GM20000 (cell line): Measurements from ENCODE around the gene RPL19.

Source experiments
- DNase-seq: peaks from one replicate; pipeline ENCODE4 v3.0.0; 2012; ENCODE audit warnings: low spot score
- TF ChIP-seq, protein P1 (sequence below): IDR thresholded peaks from 2 replicates; pipeline ENCODE4 v1.5.1; 2012; ENCODE audit warnings: mild to moderate bottlenecking, control low read depth; ENCODE audit errors: extremely low read depth, missing control alignments

The RPL19 gene

DNA sequence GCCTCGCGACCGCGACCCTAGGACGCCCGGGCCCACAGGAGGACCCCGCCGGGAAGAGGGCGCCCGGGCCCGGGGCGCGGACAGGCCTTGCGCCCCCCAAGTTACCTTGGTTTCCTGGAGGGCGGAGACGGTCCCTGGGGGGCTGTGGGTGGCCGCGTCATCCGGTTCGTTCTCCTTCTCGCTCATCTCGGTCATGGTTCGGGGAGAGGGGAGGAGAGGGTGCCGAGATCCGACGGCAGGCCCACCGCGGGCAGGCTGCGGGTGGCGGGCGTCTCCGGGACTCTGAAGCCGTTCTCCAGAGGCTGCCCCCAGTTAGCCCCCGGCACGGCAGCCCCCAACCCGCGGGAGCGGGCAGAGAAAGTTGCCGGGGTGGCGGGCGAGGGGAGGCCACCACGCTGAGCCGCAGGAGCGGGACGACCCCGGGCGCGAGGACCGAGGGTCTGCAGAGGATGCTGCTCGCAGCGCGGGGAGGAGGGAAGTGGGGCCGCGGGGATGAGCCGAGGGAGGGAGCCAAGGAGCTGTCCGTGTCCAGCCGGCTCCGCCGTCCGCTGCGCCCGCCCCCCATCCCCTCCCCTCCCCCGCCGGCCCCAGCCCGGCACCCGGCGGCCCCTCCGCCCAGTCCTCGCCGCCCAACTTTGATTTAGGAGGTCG lies 25.4 kb downstream of the RPL19 start, which contains the start of gene STAC2:
Gene STAC2 (minus strand): TSS at position 638 of the 651 bp plus-strand sequence. CDS start 443 bp downstream, at position 195.
- TF ChIP-seq, protein P1, sequence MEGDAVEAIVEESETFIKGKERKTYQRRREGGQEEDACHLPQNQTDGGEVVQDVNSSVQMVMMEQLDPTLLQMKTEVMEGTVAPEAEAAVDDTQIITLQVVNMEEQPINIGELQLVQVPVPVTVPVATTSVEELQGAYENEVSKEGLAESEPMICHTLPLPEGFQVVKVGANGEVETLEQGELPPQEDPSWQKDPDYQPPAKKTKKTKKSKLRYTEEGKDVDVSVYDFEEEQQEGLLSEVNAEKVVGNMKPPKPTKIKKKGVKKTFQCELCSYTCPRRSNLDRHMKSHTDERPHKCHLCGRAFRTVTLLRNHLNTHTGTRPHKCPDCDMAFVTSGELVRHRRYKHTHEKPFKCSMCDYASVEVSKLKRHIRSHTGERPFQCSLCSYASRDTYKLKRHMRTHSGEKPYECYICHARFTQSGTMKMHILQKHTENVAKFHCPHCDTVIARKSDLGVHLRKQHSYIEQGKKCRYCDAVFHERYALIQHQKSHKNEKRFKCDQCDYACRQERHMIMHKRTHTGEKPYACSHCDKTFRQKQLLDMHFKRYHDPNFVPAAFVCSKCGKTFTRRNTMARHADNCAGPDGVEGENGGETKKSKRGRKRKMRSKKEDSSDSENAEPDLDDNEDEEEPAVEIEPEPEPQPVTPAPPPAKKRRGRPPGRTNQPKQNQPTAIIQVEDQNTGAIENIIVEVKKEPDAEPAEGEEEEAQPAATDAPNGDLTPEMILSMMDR, result no peak

DNA sequence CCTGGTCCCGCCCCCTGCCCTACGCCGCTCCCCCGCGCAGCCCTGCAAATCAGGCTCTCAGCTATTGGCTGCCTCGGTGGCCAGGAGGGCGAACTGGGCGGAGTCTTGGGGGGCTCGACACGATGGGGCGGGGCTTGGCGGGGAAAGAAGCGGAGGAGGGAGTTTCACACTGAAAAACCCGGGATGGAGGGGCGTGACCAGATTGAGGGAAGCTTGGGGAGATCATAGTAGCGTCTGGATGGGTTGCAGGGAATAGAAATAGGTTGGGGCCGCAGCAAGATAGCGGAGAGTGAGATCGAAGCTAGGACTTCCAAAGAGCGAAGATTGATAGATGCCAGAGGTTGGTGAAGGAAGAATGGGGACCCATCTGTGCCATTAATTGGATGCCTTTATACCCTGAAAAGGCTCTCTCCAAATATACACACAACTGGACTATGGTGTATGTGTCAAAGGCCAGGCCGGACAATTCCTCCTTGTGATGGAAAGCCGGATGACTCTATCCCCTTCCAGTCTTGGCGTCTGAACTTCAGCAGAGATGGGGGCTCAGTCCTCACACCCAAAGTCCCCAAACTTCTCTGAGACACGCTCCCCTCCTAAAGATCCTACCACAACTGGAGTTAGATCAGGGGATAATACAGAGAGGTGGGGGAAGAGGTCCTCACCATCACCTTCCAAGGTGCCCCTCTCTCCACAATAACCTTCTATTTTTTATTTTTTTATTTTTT lies 26.0 kb downstream of the RPL19 start:
- peak; percentile 63 for DNase-seq
- TF ChIP-seq, protein P1, result no peak

More for the DNA sequence above, 25.4 kb downstream of the RPL19 start, which contains the start of gene STAC2:
- DNase-seq, result no peak

DNA sequence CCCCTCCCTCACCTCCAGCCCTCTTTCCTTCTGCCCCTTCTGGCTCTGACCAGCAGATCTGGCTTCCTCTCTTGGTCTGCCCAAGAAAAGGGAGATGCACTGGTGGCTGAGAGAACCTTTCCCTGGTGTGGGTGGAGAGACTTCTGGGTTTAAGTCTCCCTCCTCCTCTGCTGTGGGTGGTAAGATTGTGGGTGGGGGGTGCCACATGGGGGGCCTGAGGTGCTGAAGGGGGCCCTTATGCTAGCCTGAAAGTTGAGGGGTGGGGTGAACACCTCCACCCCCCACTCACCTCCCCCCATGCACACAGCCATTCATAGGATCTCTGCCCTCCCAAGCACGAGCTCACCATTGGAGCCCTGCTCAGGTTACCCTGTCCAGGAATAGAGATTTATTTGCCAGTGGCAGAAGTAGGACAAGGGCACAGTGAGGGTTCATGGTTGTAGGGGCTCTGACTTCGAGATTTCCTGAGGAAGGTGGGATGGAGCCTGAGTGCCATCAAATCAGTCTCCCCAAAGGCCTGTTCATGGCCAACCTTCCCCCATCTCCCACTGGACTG lies 27.4 kb downstream of the RPL19 start:
- TF ChIP-seq, protein P1, result no peak
- no peak for DNase-seq

- DNase-seq, result no peak
- TF ChIP-seq, protein P1, result no peak
These were observed 29.3 kb downstream of the RPL19 start for GRCh38 chr17:39229274-39229913.

DNA sequence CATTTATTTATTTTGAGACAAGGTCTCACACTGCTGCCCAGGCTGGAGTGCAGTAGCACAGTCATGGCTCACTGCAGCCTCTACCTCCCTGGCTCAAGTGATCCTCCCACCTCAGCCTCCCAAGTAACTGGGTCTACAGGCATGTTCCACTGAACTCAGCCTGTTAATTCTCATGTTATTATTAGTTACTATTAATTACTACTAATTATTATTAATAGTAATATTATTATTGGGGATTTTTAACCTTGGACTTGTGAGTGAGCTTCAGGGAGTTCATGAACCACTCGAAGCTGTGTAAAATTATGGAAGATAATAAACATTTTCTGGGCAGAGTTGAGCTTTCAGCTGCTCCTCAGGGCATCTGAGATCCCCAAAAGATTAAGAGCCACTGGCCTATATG lies 30.3 kb downstream of the RPL19 start:
- TF ChIP-seq, protein P1, result no peak
- DNase-seq, result no peak

DNA sequence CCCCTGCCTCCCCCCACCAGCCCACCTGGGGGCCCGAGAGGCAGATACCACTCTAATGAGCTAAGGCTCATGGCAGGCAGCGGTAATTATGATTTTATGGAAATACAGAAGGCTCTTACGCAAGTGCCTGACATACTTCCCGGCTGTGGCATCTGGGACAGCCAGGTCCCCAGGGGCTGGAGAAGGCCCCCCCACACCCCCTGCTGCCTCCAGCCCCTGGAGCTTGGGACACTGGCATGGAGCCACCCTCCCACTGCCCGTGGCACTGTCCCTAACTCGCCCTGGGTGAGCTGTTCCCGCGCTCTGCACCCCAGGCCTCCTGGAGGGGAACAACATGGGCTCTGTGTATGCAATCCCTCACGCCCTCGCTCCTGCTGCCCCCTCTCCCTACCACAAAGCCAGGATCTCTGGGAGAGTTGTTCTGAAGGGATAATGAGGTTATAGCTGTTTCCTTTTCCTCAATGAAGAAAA lies 31.0 kb downstream of the RPL19 start:
- DNase-seq, result no peak
- TF ChIP-seq, protein P1, result no peak
